Measurements from ENCODE around the gene EXOG. TPM values are rescaled to one million over a fixed set of nuclear protein-coding genes. Genes with fewer than 3 reads are reported as not detected.

Gene EXOG
- total and polyA plus RNA-seq, 2 of the 13 experiments (the other 11 are each of a cell fraction or from before 2014, with no cell fraction given) = 5.5 to 9.5 TPM

GRCh38 chr3:38487323-38487722, 8.8 kb upstream of the EXOG start:
- Histone ChIP-seq H2AFZ (ENCODE audit: low read length) (no peak overlapping the region), H3K9me3 (ENCODE audit: low read length) (no peaks in the 10 kb centered on the region), H3K27ac (ENCODE audit: extremely low read length, insufficient read depth, low read length) (no peak overlapping the region), H4K20me1 (ENCODE audit: insufficient read depth, low read length) (no peaks in the 10 kb centered on the region), H3K4me1 (ENCODE audit: insufficient read depth, low read length) (no peaks in the 10 kb centered on the region), H3K79me2 (ENCODE audit: insufficient read depth, low read length) (no peaks in the 10 kb centered on the region), H3K4me3 (replicated peaks in 1 of 3; ENCODE audit: insufficient read depth in 1 of 3, low read depth in 2 of 3, low read length in 3 of 3) (no peak overlapping the region), H3K27me3 (ENCODE audit: control insufficient read depth in 1 of 2, insufficient read depth in 2 of 2, low read length in 2 of 2) (no peaks in the 10 kb centered on the region), H3K36me3 (replicated peaks in 1 of 2; ENCODE audit: control insufficient read depth in 1 of 2, insufficient read depth in 2 of 2, low read length in 2 of 2) (peaks cover 16 to 24% of the 10 kb centered on the region in 2 experiments), H3K4me2 (ENCODE audit: low read depth, low read length) (no peak overlapping the region), H3K9ac (ENCODE audit: insufficient read depth, low read depth, low read length) (no peak overlapping the region)
- in situ Hi-C loops (cut with HindIII; ENCODE audit: extremely low pct_ligation_motif_present, low pct_unique_long_range_greater_than_20kb) = no loop called here
- DNase-seq (ENCODE audit: low spot score) (no peak), FAIRE-seq (no peak), ATAC-seq (no peak)
- POLR2A ChIA-PET = no interaction called here
- WGBS (ENCODE audit: low lambda C conversion rate) = 93% methylated on average over 3 of the region's 3 CpGs
- no TSS peak for BruUV-seq (replicated peaks)
- intact Hi-C loops (cut with micrococcal nuclease; ENCODE audit: unreplicated experiment) = no loop called here
- TF ChIP-seq MATR3 (CRISPR knock-in tag; IDR thresholded peaks at IDR 0.05) (no peak), ZBTB3 (CRISPR knock-in tag; IDR thresholded peaks at IDR 0.05; ENCODE audit: borderline replicate concordance, low read depth) (no peak), RFX1 (IDR thresholded peaks at IDR 0.05) (no peak), CCDC6 (CRISPR knock-in tag; IDR thresholded peaks at IDR 0.05) (no peak), ZNF883 (CRISPR knock-in tag; IDR thresholded peaks at IDR 0.05; ENCODE audit: not compliant biosample characterization) (no peak), ZNF275 (CRISPR knock-in tag; IDR thresholded peaks at IDR 0.05; ENCODE audit: borderline replicate concordance) (no peak), ZBTB49 (CRISPR knock-in tag; IDR thresholded peaks at IDR 0.05; ENCODE audit: borderline replicate concordance) (no peak), KMT2A (CRISPR knock-in tag; IDR thresholded peaks at IDR 0.05) (no peak), NFE2 (CRISPR knock-in tag; IDR thresholded peaks at IDR 0.05) (no peak), ATRX (CRISPR knock-in tag; IDR thresholded peaks at IDR 0.05; ENCODE audit: borderline replicate concordance) (no peak), MXD3 (CRISPR knock-in tag; IDR thresholded peaks at IDR 0.05) (no peak), SIN3A (IDR thresholded peaks at IDR 0.05; ENCODE audit: borderline replicate concordance, low read depth, low read length) (no peak), GLI4 (CRISPR knock-in tag; IDR thresholded peaks at IDR 0.05; ENCODE audit: borderline replicate concordance) (no peak), IRF1 (CRISPR knock-in tag; IDR thresholded peaks at IDR 0.05; ENCODE audit: low read depth) (no peak), NR2F6 (IDR thresholded peaks at IDR 0.05) (no peak), NR2F6 (CRISPR knock-in tag; IDR thresholded peaks at IDR 0.05) (no peak), NKX3-1 (CRISPR knock-in tag; IDR thresholded peaks at IDR 0.05) (no peak), KAT2B (IDR thresholded peaks at IDR 0.05; ENCODE audit: borderline replicate concordance, low read depth, low read length) (no peak), ZNF441 (CRISPR knock-in tag; IDR thresholded peaks at IDR 0.05; ENCODE audit: borderline replicate concordance) (no peak), ZSCAN20 (CRISPR knock-in tag; IDR thresholded peaks at IDR 0.05; ENCODE audit: borderline replicate concordance) (no peak)
- CTCF ChIA-PET (ENCODE audit: low intra/inter-chr PET ratio, low total read pairs) = no interaction called here
